ENCODE measurements around the gene MALAT1. TPM values are rescaled to one million over a fixed set of nuclear protein-coding genes. Genes with fewer than 3 reads are reported as not detected.

MALAT1 gene
- total RNA-seq, 1 donor from 2014 or later: 12,130 TPM

GRCh38 chr11:65501472-65502273, 2.8 kb downstream of the MALAT1 start:
- Mint-ChIP-seq H3K9me3 (ENCODE audit: low read depth) (no peaks in the 10 kb centered on the region), H3K36me3 (ENCODE audit: low read depth) (peaks cover 33% of the 10 kb centered on the region), H3K4me1 (ENCODE audit: low read depth) (peaks cover 27% of the 10 kb centered on the region), H3K27ac (ENCODE audit: unreplicated experiment) (no peak overlapping the region), H3K4me3 (ENCODE audit: unreplicated experiment) (no peak overlapping the region), H3K27me3 (ENCODE audit: low read depth) (no peaks in the 10 kb centered on the region)
- DNase-seq (ENCODE audit: low spot score): no peak
- TF ChIP-seq CTCF (IDR thresholded peaks at IDR 0.05): no peak

GRCh38 chr11:65502274-65502554, 3.4 kb downstream of the MALAT1 start:
- peaks cover 36% of the 10 kb centered on the region for H3K36me3 Mint-ChIP-seq (ENCODE audit: low read depth)
- no peak for DNase-seq (ENCODE audit: low spot score)
- no peak overlapping the region for H3K27ac Mint-ChIP-seq (ENCODE audit: unreplicated experiment)
- H3K27me3 Mint-ChIP-seq (ENCODE audit: low read depth): no peaks in the 10 kb centered on the region
- H3K4me3 Mint-ChIP-seq (ENCODE audit: unreplicated experiment): no peak overlapping the region
- TF ChIP-seq CTCF (IDR thresholded peaks at IDR 0.05): no peak
- H3K9me3 Mint-ChIP-seq (ENCODE audit: low read depth): no peaks in the 10 kb centered on the region
- H3K4me1 Mint-ChIP-seq (ENCODE audit: low read depth): peaks cover 27% of the 10 kb centered on the region

GRCh38 chr11:65502555-65503367, 3.9 kb downstream of the MALAT1 start:
- no peak for TF ChIP-seq CTCF (IDR thresholded peaks at IDR 0.05)
- no peaks in the 10 kb centered on the region for H3K9me3 Mint-ChIP-seq (ENCODE audit: low read depth)
- no peak for DNase-seq (ENCODE audit: low spot score)

GRCh38 chr11:65503368-65503948, 4.6 kb downstream of the MALAT1 start:
- Mint-ChIP-seq H3K27me3 (ENCODE audit: low read depth) (no peaks in the 10 kb centered on the region), H3K9me3 (ENCODE audit: low read depth) (no peaks in the 10 kb centered on the region), H3K27ac (ENCODE audit: unreplicated experiment) (no peak overlapping the region), H3K4me3 (ENCODE audit: unreplicated experiment) (no peak overlapping the region), H3K4me1 (ENCODE audit: low read depth) (peaks cover 35% of the 10 kb centered on the region), H3K36me3 (ENCODE audit: low read depth) (peaks cover 36% of the 10 kb centered on the region)
- no peak for TF ChIP-seq CTCF (IDR thresholded peaks at IDR 0.05)
- no peak for DNase-seq (ENCODE audit: low spot score)

More at GRCh38 chr11:65502555-65503367, 3.9 kb downstream of the MALAT1 start:
- no peak overlapping the region for H3K27ac Mint-ChIP-seq (ENCODE audit: unreplicated experiment)
- peaks cover 36% of the 10 kb centered on the region for H3K36me3 Mint-ChIP-seq (ENCODE audit: low read depth)
- H3K4me1 Mint-ChIP-seq (ENCODE audit: low read depth): peaks cover 31% of the 10 kb centered on the region
- H3K4me3 Mint-ChIP-seq (ENCODE audit: unreplicated experiment): no peak overlapping the region
- H3K27me3 Mint-ChIP-seq (ENCODE audit: low read depth): no peaks in the 10 kb centered on the region

GRCh38 chr11:65503949-65504673, 5.3 kb downstream of the MALAT1 start:
- TF ChIP-seq CTCF (IDR thresholded peaks at IDR 0.05): no peak
- H3K4me1 Mint-ChIP-seq (ENCODE audit: low read depth): peaks cover 36% of the 10 kb centered on the region
- H3K27me3 Mint-ChIP-seq (ENCODE audit: low read depth): no peaks in the 10 kb centered on the region
- H3K27ac Mint-ChIP-seq (ENCODE audit: unreplicated experiment): no peak overlapping the region
- H3K4me3 Mint-ChIP-seq (ENCODE audit: unreplicated experiment): no peak overlapping the region
- H3K36me3 Mint-ChIP-seq (ENCODE audit: low read depth): peaks cover 36% of the 10 kb centered on the region
- H3K9me3 Mint-ChIP-seq (ENCODE audit: low read depth): no peaks in the 10 kb centered on the region
- no peak for DNase-seq (ENCODE audit: low spot score)

Data from chondrocyte (in vitro differentiated cells).